ENCODE data around the gene L3MBTL4. TPM values are rescaled to one million over a fixed set of nuclear protein-coding genes. Genes with fewer than 3 reads are reported as not detected.
"Not testable (repeated sequence)": the region's sequence is repeated elsewhere in the genome, so short reads cannot be mapped to it uniquely, and the experiment has no call there.

L3MBTL4 gene
- total and polyA plus RNA-seq, 10 of the 15 experiments (the other 5 are each of a cell fraction or from before 2014, with no cell fraction given): 1.3 to 8.7 (median 3.8) TPM

GRCh38 chr18:6377473-6377872, 37.2 kb downstream of the L3MBTL4 start:
- H3K27me3 ChIP-seq (replicated peaks in 1 of 2; ENCODE audit: control insufficient read depth in 2 of 2, insufficient read depth in 2 of 2, low read length in 1 of 2); H3K9ac ChIP-seq (ENCODE audit: control insufficient read depth, insufficient read depth, low read length); SMC1A ChIA-PET (ENCODE audit: uncharacterized antibody, unreplicated experiment); H2AFZ ChIP-seq (ENCODE audit: control insufficient read depth, low read depth, low read length); FAIRE-seq; in situ Hi-C loops (cut with MboI); DNase-seq (ENCODE audit: low read depth, low spot score); H3K36me3 ChIP-seq (ENCODE audit: control insufficient read depth in 2 of 2, insufficient read depth in 2 of 2, low read length in 1 of 2); CTCF ChIA-PET; H3K4me2 ChIP-seq (ENCODE audit: control insufficient read depth, insufficient read depth); intact Hi-C loops (cut with micrococcal nuclease; ENCODE audit: unreplicated experiment); H3K79me2 ChIP-seq (ENCODE audit: control insufficient read depth, insufficient read depth, low read length); ATAC-seq; H4K20me1 ChIP-seq (ENCODE audit: control insufficient read depth, insufficient read depth); H3K4me3 ChIP-seq; H3K27ac ChIP-seq (ENCODE audit: control insufficient read depth, insufficient read depth); H3K9me3 ChIP-seq (replicated peaks; ENCODE audit: control insufficient read depth, insufficient read depth, low read length); RAD21 ChIA-PET (ENCODE audit: unreplicated experiment); BruUV-seq (replicated peaks); H3K4me1 ChIP-seq (ENCODE audit: control insufficient read depth, insufficient read depth, low read length); POLR2A ChIA-PET: not testable (repeated sequence)
- 97% methylated on average over 2 of the region's 2 CpGs for WGBS (ENCODE audit: insufficient coverage, insufficient replicate concordance, low lambda C conversion rate, missing lambda C conversion rate)

DNA sequence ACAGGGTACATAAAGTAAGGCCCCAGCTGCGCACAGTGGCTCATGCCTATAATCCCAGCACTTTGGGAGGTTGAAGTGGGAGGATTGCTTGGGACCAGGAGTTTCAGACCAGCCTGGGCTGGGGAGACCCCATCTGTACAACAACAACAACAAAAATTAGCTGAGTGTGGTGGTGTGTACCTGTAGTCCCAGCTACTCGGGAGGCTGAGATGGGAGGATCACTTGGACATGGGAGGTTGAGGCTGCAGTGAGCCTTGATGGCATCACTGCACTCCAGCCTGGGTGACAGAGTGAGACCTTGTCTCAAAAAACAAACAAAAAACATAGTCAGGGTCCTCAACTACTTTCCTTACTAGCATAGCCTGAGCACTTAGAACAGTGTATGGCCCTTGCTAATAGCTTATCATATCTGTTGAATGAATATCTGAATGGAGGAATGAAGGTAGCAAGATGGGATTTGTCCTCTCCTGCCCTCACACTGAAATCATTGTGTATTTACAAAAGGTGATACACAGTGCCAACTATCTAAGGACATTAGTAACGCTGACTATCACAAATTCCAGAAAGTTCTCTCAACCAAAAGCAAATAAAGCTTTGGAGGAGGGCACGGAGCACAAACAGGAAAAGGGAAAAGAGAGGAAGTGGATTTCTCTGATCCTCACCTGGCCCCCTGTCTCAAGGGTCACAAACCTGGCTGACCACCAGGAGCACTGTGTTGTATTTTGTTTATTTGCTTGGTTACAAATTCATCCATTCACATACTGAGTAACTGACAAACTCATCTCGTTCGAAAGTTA, 38.1 kb downstream of the L3MBTL4 start:
- ChIA-PET POLR2A (no interaction called here), SMC1A (ENCODE audit: uncharacterized antibody, unreplicated experiment) (interaction anchor here (1.4 kb wide), 1 partner anchor 26 kb away, joined by 3 read pairs; no protein-coding TSS in a partner anchor), CTCF (no interaction called here), RAD21 (ENCODE audit: unreplicated experiment) (no interaction called here)
- no peak overlapping the region for H2AFZ ChIP-seq (ENCODE audit: control insufficient read depth, low read depth, low read length)
- H3K9me3 ChIP-seq (replicated peaks; ENCODE audit: control insufficient read depth, insufficient read depth, low read length): no peaks in the 10 kb centered on the region
- no peaks in the 10 kb centered on the region for H3K79me2 ChIP-seq (ENCODE audit: control insufficient read depth, insufficient read depth, low read length)
- H3K27me3 ChIP-seq (replicated peaks in 1 of 2; ENCODE audit: control insufficient read depth in 2 of 2, insufficient read depth in 2 of 2, low read length in 1 of 2): no peaks in the 10 kb centered on the region
- no TSS peak for BruUV-seq (replicated peaks)
- H3K4me3 ChIP-seq: no peak overlapping the region
- DNase-seq (ENCODE audit: low read depth, low spot score) (no peak), FAIRE-seq (no peak), ATAC-seq (no peak)
- H3K36me3 ChIP-seq (ENCODE audit: control insufficient read depth in 2 of 2, insufficient read depth in 2 of 2, low read length in 1 of 2): no peaks in the 10 kb centered on the region
- 49% methylated on average over 6 of the region's 6 CpGs for WGBS (ENCODE audit: insufficient coverage, insufficient replicate concordance, low lambda C conversion rate, missing lambda C conversion rate)
- no peaks in the 10 kb centered on the region for H3K4me1 ChIP-seq (ENCODE audit: control insufficient read depth, insufficient read depth, low read length)
- H3K4me2 ChIP-seq (ENCODE audit: control insufficient read depth, insufficient read depth): no peak overlapping the region
- in situ Hi-C loops (cut with MboI) (no loop called here), intact Hi-C loops (cut with micrococcal nuclease; ENCODE audit: unreplicated experiment) (no loop called here)
- H3K9ac ChIP-seq (ENCODE audit: control insufficient read depth, insufficient read depth, low read length): no peak overlapping the region
- H4K20me1 ChIP-seq (ENCODE audit: control insufficient read depth, insufficient read depth): no peaks in the 10 kb centered on the region
- TF ChIP-seq ZNF274 (IDR thresholded peaks at IDR 0.05; ENCODE audit: insufficient read depth, insufficient read length): no peak
- no peak for TF ChIP-seq NR2C1 (IDR thresholded peaks at IDR 0.05)
- TF ChIP-seq SUZ12 (IDR thresholded peaks at IDR 0.05; ENCODE audit: unreplicated experiment): no peak
- H3K27ac ChIP-seq (ENCODE audit: control insufficient read depth, insufficient read depth): no peak overlapping the region
